Neuronal stem cell (in vitro differentiated cells): ENCODE results near the gene RPL7A.

ENCODE experiments used
- DNase-seq: peaks from one replicate; pipeline ENCODE4 v3.0.0-alpha.2; 2013; ENCODE audit warnings: low spot score
- H2AFZ ChIP-seq: one replicate; pipeline ENCODE4 v1.6.1; 2013; ENCODE audit warnings: mild to moderate bottlenecking, low read length, inconsistent platforms
- H2AK5ac ChIP-seq: 2 replicates; pipeline ENCODE4 v1.6.1; 2013; ENCODE audit warnings: low read depth, mild to moderate bottlenecking, inconsistent platforms, low read length, moderate library complexity, mixed read lengths
- H2BK120ac ChIP-seq: 2 replicates; pipeline ENCODE4 v1.6.1; 2013; ENCODE audit warnings: low read depth, mild to moderate bottlenecking, inconsistent platforms, low read length, moderate library complexity, mixed read lengths
- H2BK12ac ChIP-seq: one replicate; pipeline ENCODE4 v1.6.1; 2013; ENCODE audit warnings: low read length, inconsistent platforms
- H2BK15ac ChIP-seq: 2 replicates; pipeline ENCODE4 v1.6.1; 2013; ENCODE audit warnings: mild to moderate bottlenecking, low read length, inconsistent platforms, mixed read lengths
- H2BK5ac ChIP-seq: one replicate; pipeline ENCODE4 v1.6.1; 2013; ENCODE audit warnings: inconsistent platforms, mild to moderate bottlenecking, low read length, moderate library complexity
- H3K14ac ChIP-seq: one replicate; pipeline ENCODE4 v1.6.1; 2013; ENCODE audit warnings: low read length, inconsistent platforms
- H3K18ac ChIP-seq: 2 replicates; pipeline ENCODE4 v1.6.1; 2013; ENCODE audit warnings: low read length, inconsistent platforms
- H3K23ac ChIP-seq: 2 replicates; pipeline ENCODE4 v1.6.1; 2013; ENCODE audit warnings: low read depth, mild to moderate bottlenecking, mixed read lengths, low read length, inconsistent platforms; ENCODE audit not compliant: poor library complexity
- H3K27ac ChIP-seq: replicated peaks from 3 replicates; pipeline ENCODE4 v1.5.1; 2013; ENCODE audit warnings: low read length, inconsistent platforms
- H3K27me3 ChIP-seq, 3 experiments: 2 replicates each; pipeline ENCODE4 v1.6.1; 2013; ENCODE audit warnings: low read length in 3 of 3, mild to moderate bottlenecking in 2 of 3, inconsistent platforms in 1 of 3, low read depth in 1 of 3, mixed read lengths in 1 of 3, moderate library complexity in 1 of 3; ENCODE audit not compliant: control insufficient read depth in 3 of 3, insufficient read depth in 3 of 3
- H3K36me3 ChIP-seq, 2 donors: replicated peaks in 1 of 2; 2 replicates each; pipeline ENCODE4 v1.6.1; 2013; ENCODE audit warnings: low read length in 2 of 2; ENCODE audit not compliant: control insufficient read depth in 2 of 2, insufficient read depth in 2 of 2
- H3K4ac ChIP-seq: 2 replicates; pipeline ENCODE4 v1.6.1; 2013; ENCODE audit warnings: inconsistent platforms, mild to moderate bottlenecking, low read length, moderate library complexity
- H3K4me1 ChIP-seq, 2 donors: 1 replicate in 1 of 2; 2 replicates in 1 of 2; pipeline ENCODE4 v1.6.1; 2013; ENCODE audit warnings: low read length in 2 of 2, low read depth in 1 of 2; ENCODE audit not compliant: control insufficient read depth in 2 of 2, insufficient read depth in 1 of 2
- H3K4me2 ChIP-seq: one replicate; pipeline ENCODE4 v1.6.1; 2013; ENCODE audit warnings: mild to moderate bottlenecking, low read length, inconsistent platforms; ENCODE audit not compliant: insufficient read depth, poor library complexity, severe bottlenecking
- H3K4me3 ChIP-seq, 2 donors: 2 replicates each; pipeline ENCODE4 v1.5.1; 2013; ENCODE audit warnings: low read length in 2 of 2, mild to moderate bottlenecking in 2 of 2, inconsistent platforms in 1 of 2, moderate library complexity in 1 of 2
- H3K79me1 ChIP-seq: one replicate; pipeline ENCODE4 v1.6.1; 2013; ENCODE audit warnings: low read depth, mild to moderate bottlenecking, inconsistent platforms, low read length, moderate library complexity
- H3K9ac ChIP-seq: one replicate; pipeline ENCODE4 v1.6.1; 2013; ENCODE audit warnings: mild to moderate bottlenecking, low read depth, low read length, inconsistent platforms; ENCODE audit not compliant: poor library complexity
- H3K9me3 ChIP-seq, 2 donors: replicated peaks in 1 of 2; 2 replicates each; pipeline versions ENCODE3 to v1.6.1; 2013; ENCODE audit warnings: low read length in 2 of 2, mild to moderate bottlenecking in 2 of 2, inconsistent platforms in 1 of 2, low read depth in 1 of 2, mixed read lengths in 1 of 2, moderate library complexity in 1 of 2; ENCODE audit not compliant: control insufficient read depth in 2 of 2, insufficient read depth in 1 of 2
- H4K8ac ChIP-seq: one replicate; pipeline ENCODE4 v1.6.1; 2013; ENCODE audit warnings: low read depth, mild to moderate bottlenecking, inconsistent platforms, low read length, moderate library complexity
- H4K91ac ChIP-seq: one replicate; pipeline ENCODE4 v1.6.1; 2013; ENCODE audit warnings: low read length, low read depth, mild to moderate bottlenecking, inconsistent platforms; ENCODE audit not compliant: poor library complexity
- WGBS, 2 donors: extraction: QIAGEN DNeasy Blood & Tissue Kit; methylation state at CpG; one replicate each; pipeline ENCODE4 v1.1.7; 2013; ENCODE audit warnings: missing lambda C conversion rate in 2 of 2, mixed read lengths in 1 of 2; ENCODE audit not compliant: insufficient read length in 2 of 2, insufficient replicate concordance in 1 of 2; ENCODE audit errors: extremely low coverage in 2 of 2; 5-methylcytosine and 5-hydroxymethylcytosine counted together

RPL7A gene

DNA sequence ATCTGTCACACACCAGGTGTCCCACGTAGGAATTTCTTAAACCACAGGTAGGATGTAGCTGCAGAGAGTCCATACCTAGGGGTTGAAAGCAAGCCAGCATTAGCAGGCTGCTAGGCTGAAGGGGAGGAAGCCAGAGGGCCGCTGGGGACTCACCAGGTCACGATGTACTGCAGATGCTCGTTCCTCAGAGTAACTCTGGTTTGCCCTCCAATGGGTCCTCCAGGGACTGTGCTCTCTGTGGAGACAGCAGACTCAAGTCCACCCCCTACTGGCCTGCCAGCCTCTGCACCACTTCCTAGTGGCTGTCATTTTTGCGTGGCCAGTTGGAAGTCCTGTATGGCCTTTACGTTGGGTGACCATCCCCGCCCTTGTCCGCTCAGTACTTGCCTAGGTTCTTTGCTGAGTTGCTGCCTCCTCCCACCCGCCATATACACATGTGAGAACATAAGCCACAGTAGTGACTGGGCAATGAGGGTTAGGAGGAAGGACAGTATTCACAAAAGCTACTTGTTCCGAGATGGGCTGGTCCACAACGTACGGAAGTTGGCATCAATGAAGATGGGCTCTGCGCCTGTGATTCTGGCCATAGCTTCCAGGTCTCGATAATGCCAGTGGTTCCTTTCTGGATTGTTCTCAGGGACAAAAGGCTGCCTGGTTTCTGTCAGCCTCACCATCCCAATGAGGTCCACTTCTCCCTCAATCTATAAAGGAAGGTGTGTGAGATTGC is 4.1 kb downstream of the RPL7A start:
- Histone ChIP-seq H3K4me2 (no peak overlapping the region), H3K4ac (no peak overlapping the region), H3K23ac (peak overlapping the region; percentile 4), H2AFZ (no peak overlapping the region), H3K4me3 (no peak overlapping the region), H3K27me3 (no peaks in the 10 kb centered on the region), H3K9ac (no peak overlapping the region), H2AK5ac (no peak overlapping the region), H3K36me3 (peaks cover 42 to 59% of the 10 kb centered on the region in 2 donors), H2BK120ac (no peak overlapping the region), H4K8ac (no peak overlapping the region), H3K14ac (no peak overlapping the region), H3K9me3 (peaks cover 0 to 5% of the 10 kb centered on the region in 2 donors), H3K18ac (no peak overlapping the region), H2BK5ac (no peak overlapping the region), H3K4me1 (peaks cover 4 to 14% of the 10 kb centered on the region in 2 donors), H2BK15ac (no peak overlapping the region), H3K79me1 (peaks cover 12% of the 10 kb centered on the region), H2BK12ac (no peak overlapping the region), H3K27ac (no peak overlapping the region), H4K91ac (no peak overlapping the region)
- DNase-seq = peak; percentile 21
- WGBS, 2 donors = no CpG with 5 or more reads among the region's 14 CpGs

DNA sequence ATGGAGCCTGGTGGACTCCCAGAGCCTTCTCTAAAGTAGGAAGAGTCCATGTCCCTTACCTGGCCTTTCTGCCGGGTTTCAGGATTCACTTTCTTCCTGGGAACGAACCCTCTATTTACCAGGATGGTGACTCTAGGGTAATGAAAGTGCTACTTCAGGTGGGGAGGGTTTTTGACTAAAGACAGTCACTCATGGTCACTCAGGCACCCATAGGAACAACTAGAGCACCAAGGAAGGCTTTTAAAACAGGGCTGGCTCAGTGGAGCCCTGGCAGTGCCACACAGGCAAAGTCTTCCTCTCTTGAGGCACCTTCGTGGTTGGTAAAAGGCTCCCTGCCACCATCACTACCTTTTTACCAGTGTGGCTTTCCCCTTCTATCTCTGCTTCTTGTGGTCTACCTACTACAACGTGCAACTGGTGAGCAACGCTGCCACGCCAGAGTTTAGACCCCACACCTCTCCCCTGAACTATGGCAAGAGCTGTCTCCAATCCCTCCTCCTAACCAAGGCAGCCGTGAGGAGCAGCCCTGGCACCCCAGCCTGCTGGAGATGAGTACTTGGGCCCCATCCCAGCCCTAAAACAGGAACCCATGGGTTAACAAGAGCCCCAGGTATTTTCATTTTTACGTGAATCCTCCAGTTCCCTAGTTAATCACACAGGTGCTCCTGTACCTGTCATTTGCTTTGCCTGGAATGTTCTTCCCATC is 4.8 kb downstream of the RPL7A start:
- no peak overlapping the region for H2BK120ac ChIP-seq
- H3K27me3 ChIP-seq = no peaks in the 10 kb centered on the region
- no peak overlapping the region for H2BK5ac ChIP-seq
- H4K91ac ChIP-seq = no peak overlapping the region
- peaks cover 0 to 5% of the 10 kb centered on the region in 2 donors for H3K9me3 ChIP-seq
- no peak overlapping the region for H3K27ac ChIP-seq
- H3K4me2 ChIP-seq = no peak overlapping the region
- H3K9ac ChIP-seq = no peak overlapping the region
- no peak overlapping the region for H3K4ac ChIP-seq
- H2BK15ac ChIP-seq = no peak overlapping the region
- H4K8ac ChIP-seq = peak overlapping the region; percentile 87
- no peak overlapping the region for H3K18ac ChIP-seq
- WGBS, 2 donors = no CpG with 5 or more reads among the region's 8 CpGs
- H2AFZ ChIP-seq = no peak overlapping the region
- no peak overlapping the region for H3K23ac ChIP-seq
- H3K4me1 ChIP-seq = peaks cover 7 to 19% of the 10 kb centered on the region in 2 donors
- DNase-seq = no peak
- H3K79me1 ChIP-seq = peaks cover 15% of the 10 kb centered on the region
- peaks cover 42 to 64% of the 10 kb centered on the region in 2 donors for H3K36me3 ChIP-seq
- H3K14ac ChIP-seq = no peak overlapping the region
- H2AK5ac ChIP-seq = no peak overlapping the region
- no peak overlapping the region for H3K4me3 ChIP-seq
- H2BK12ac ChIP-seq = no peak overlapping the region

DNA sequence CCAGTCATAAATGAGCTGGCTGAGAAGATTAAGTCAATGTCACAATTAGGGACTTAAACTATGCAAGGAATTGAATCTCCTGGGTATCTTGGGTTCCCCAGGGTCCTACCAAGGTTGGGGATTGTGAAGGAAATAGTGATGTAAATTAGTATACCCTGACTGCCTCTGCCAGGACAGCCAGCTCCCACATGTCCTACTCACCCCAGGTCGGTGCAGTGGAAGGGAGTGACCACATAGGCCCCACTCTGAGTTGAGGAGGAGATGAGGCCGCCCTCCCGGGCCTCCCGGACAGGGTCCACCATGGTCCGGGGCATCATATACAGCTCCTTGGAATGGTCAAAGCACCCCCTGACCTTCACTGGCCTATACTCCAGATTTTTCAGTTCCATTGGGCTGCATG is 5.5 kb downstream of the RPL7A start:
- H2BK12ac ChIP-seq = no peak overlapping the region
- no peak overlapping the region for H3K4me3 ChIP-seq
- H2AK5ac ChIP-seq = no peak overlapping the region
- WGBS, 2 donors = no CpG with 5 or more reads among the region's 5 CpGs
- H4K91ac ChIP-seq = no peak overlapping the region
- H2AFZ ChIP-seq = no peak overlapping the region
- H4K8ac ChIP-seq = no peak overlapping the region
- H2BK120ac ChIP-seq = no peak overlapping the region
- no peak overlapping the region for H3K4me2 ChIP-seq
- H3K18ac ChIP-seq = no peak overlapping the region
- peaks cover 7 to 19% of the 10 kb centered on the region in 2 donors for H3K4me1 ChIP-seq
- no peak overlapping the region for H2BK15ac ChIP-seq
- no peaks in the 10 kb centered on the region for H3K27me3 ChIP-seq
- H3K79me1 ChIP-seq = peaks cover 15% of the 10 kb centered on the region
- no peak overlapping the region for H3K14ac ChIP-seq
- H3K23ac ChIP-seq = no peak overlapping the region
- peaks cover 44 to 71% of the 10 kb centered on the region in 2 donors for H3K36me3 ChIP-seq
- no peak overlapping the region for H3K27ac ChIP-seq
- H3K9ac ChIP-seq = no peak overlapping the region
- no peak for DNase-seq
- H2BK5ac ChIP-seq = no peak overlapping the region
- H3K9me3 ChIP-seq = peaks cover 0 to 5% of the 10 kb centered on the region in 2 donors
- no peak overlapping the region for H3K4ac ChIP-seq

DNA sequence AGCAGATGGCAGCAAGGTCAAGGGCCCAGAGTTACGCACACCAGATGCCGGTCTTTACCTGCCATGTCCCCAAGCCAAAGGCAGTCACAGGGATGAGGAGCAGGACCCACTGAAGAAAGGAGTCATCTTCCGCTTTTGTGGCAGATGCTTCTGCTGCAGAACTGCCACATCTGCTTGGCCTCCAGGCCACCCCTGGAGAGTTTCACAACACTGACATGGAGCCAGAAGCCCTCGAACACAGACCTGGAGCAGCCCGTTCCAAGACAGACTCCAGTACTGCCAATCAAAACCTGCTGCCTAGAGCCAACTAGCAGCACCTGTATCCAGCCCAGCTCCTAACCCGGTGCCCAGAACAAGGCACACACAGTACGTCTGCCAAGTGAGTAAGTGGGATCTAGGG is 6.7 kb downstream of the RPL7A start:
- WGBS, 2 donors = no CpG with 5 or more reads among the region's 7 CpGs
- peaks cover 16% of the 10 kb centered on the region for H3K79me1 ChIP-seq
- peak overlapping the region; percentile 7 to 88 for H3K4me3 ChIP-seq
- no peak overlapping the region for H2BK120ac ChIP-seq
- no peak overlapping the region for H2BK5ac ChIP-seq
- H3K27ac ChIP-seq = no peak overlapping the region
- no peak overlapping the region for H3K18ac ChIP-seq
- H4K91ac ChIP-seq = no peak overlapping the region
- H2AFZ ChIP-seq = no peak overlapping the region
- H3K23ac ChIP-seq = peak overlapping the region; percentile 65
- no peak overlapping the region for H3K4ac ChIP-seq
- no peak for DNase-seq
- no peak overlapping the region for H2BK15ac ChIP-seq
- peaks cover 39 to 71% of the 10 kb centered on the region in 2 donors for H3K36me3 ChIP-seq
- no peak overlapping the region for H4K8ac ChIP-seq
- H3K9me3 ChIP-seq = peaks cover 0 to 5% of the 10 kb centered on the region in 2 donors
- no peak overlapping the region for H3K14ac ChIP-seq
- H2BK12ac ChIP-seq = no peak overlapping the region
- H3K27me3 ChIP-seq = no peaks in the 10 kb centered on the region
- H3K4me2 ChIP-seq = no peak overlapping the region
- H3K9ac ChIP-seq = no peak overlapping the region
- no peak overlapping the region for H2AK5ac ChIP-seq
- peaks cover 4 to 11% of the 10 kb centered on the region in 2 donors for H3K4me1 ChIP-seq
